Endometrial microvascular endothelial cells (primary cell): ENCODE results near the gene NFAM1. TPM values are rescaled to one million over a fixed set of nuclear protein-coding genes. Genes with fewer than 3 reads are reported as not detected.

ENCODE experiments used
- in situ Hi-C: cut with HindIII; loops from 2 replicates; pipeline ENCODE4 v1.10.0; 2017; ENCODE audit warnings: low sequenced_read_pairs, low pct_unique_long_range_greater_than_20kb; ENCODE audit errors: inconsistent ontology term
- total RNA-seq: library from RNA; depleted of rRNA; stranded (reverse); fragments of >200 nt; gene quantifications from one replicate; pipeline ENCODE4 v1.2.3, GENCODE V29; 2015; ENCODE audit errors: inconsistent ontology term

The NFAM1 gene
- total RNA-seq, 1 donor from 2014 or later, result not detected

DNA sequence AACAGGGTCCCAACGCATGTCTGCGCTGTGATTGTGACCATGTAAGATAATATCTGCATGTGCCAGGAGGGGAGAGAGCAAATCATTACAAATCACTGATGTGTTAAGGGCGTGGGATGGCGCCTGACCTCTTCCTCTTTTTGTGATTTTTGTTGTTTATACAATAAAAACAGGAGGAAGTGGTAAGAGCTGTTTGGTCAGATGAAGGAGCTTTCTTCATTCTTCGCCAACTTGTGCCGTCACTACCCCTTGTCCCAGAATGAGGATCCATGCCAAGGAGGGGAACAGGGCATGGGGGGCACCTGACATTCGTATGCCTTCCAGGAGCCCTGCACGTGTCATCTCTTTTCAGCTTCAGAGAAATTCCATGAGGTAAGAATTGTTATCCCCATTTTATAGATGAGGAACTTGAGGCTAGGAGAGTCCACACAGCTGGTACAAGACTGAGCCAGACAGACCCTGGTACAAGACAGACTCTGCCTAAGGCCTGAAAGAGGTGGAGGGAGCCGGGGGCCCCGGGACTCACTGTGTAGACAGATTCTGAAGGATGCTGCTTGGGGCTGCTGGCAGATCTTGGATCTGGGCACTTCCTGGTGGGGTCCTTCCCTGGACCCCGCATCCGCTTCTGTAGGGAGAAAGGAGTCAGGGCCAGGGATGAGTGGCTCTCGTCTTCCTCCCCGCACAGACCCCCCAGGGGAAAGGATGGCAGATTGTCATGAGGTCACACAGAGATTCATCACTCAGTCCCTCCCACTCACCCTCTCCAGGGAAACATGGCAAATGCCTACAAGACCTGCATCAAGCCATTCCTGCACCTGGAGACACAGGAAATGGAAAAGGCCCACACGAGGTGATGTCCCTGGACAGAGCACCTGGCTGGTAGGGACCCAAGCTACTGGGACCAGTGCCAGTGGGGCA is 34.6 kb downstream of the NFAM1 start:
- in situ Hi-C loops, result no loop called here

GRCh38 chr22:42396621-42397331 is 35.4 kb downstream of the NFAM1 start:
- in situ Hi-C loops, result no loop called here

DNA sequence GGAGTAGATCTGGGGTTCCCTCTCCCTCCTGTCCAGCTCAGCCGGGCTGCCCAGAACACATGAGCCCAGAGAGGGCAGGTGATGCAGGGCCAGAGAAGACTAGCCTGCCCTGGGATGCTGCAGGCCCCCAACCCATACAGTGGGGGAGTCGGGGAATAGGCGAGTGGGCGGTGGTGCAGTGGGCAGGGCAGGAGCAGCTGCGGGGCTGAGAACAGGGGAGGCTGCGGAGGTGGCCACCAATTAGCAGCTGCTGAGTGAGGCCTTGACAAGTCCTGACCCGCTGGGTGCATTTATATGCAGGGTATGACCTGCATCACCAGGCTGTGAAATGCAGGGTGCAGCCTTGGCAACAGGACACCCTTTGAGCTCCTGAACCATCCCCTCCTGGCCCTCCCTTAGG is 43.1 kb downstream of the NFAM1 start:
- in situ Hi-C loops, result no loop called here

DNA sequence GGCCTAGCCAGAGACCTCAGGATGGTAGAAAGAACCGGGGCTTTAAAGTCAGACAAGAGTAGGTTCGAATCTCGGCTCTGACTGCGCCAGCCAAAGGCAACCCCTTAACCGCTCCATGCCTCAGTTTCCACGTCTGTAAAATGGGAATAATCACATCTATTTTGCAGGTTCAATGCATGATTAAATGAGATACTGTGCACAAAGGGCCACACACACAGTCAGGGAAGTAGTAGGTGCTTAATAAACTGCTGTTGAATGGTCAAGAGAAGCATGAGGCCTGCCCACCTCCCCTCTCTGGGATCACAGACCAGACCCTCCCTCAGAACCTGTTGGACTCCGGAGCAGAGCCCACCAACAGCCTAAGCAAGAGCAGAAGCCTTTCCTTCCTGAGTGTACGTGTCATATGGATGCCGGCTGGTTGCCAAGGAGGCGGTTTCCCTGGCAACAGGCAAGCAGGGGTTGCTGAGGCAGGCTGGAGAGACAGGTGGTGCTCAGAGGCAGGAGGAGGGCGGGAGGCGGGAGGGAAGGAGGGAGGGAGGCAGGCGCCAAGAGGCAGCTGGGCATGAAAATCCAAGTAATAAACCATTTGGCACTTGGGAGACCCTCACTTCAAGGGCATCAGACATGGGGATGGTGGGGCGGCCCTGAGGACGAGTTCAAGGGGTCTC is 43.9 kb downstream of the NFAM1 start:
- in situ Hi-C loops, result no loop called here

- in situ Hi-C loops, result no loop called here
Measured at GRCh38 chr22:42387631-42388030, 44.6 kb downstream of the NFAM1 start.

DNA sequence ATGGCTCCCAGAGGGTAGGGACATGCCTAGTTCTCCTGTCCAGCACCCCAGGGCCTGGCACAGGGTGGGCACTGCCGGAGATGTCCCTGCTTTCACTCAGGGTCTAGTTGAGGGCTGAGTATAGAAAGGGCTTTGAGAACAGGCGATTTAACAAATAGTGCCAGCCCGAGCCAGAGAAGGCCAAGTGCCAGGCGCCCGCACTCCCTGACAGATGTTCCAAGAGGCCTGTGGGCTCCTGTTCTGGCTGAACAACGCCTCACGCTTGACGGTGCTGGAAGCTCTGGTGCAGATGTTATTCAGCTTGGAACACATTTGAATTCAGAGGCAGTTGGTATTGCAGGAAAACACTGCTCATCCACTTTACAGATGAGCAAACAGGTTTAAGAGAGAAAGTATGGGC is 46.5 kb downstream of the NFAM1 start:
- in situ Hi-C loops, result no loop called here

DNA sequence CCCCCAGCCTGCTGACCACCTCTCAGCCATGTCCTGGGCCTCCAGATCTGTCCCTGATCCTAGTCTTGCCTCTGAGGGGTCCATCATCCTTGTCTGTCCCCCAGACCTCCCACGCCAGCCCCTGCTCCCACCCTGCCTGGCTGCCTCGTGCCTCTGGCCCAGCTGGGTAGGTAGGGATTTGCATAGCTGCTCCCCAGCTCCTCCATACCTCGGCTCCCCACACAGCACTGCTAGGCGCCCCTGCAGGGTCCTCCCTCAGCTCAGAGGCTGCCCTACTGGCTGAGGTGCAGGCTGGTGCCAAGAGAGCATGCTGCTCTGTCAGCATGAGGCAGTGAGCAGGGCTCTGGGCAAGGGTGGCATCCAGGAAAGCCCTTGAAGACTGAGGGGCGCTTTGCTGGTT is 47.7 kb downstream of the NFAM1 start:
- in situ Hi-C loops, result no loop called here

DNA sequence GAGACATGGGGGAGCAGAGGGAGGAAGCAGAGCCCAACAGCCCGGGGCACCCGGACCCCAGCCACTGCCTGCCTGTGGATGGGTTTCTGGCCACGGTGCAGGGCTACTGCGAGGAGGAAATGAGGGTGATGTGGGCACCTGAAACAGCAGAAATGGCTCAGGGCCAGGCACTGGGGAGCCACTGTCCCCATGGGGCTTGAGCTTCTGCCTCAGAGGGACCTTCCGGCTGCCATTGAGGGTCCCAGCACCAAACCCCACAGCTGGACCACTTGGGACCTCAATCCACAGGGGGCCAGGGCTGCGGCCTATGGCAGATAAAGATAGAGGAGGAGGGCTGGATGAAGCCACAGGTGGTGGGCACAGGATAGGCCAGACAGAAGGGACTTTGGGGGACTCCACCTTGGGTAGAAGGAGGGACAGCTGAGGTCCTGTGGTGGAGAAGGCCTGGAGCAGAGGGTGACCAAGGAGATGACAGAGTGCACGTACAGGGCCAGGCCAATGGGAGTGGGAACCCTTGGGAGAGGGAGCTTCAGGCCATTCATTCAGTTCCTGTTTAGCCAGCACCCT is 48.3 kb downstream of the NFAM1 start:
- in situ Hi-C loops, result no loop called here

GRCh38 chr22:42383287-42383686 is 48.9 kb downstream of the NFAM1 start:
- in situ Hi-C loops, result no loop called here

DNA sequence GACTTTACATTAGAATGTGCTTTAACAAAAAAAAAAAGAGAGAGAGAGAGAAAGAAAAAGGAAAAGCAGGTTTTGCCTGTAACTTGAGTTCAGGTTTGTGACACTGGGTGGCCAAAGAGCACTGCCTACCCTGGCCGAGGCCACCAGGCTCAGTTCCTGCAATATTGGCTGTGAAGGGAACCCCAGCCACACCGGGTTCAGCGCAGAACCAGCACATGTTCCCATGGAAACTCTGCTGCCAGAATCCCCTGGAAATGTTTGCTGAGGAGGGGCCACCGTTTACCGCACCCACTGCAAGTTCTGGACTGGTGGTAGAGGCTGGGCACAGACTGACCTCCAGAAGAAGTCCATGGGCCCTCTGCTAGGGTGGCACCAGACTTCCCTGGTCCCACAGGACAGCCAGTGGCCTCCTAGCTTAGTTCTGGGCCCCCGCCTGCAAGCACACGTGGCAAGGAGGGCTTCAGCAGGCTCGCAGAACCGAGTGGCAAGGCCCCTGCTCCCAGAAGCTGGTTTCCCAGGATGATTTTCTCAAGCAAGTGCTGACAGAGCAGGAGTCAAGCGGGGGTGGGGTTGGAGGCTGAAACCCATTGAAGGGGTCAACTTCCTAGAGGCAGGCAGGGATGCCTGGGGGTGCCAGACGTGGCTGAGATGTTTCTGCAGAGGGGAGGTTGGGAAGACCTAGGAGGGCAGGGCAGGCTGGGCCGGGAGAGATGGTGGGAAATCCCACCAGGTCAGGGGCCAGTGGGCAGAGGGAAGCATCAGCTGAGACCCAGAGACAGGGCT is 51.2 kb downstream of the NFAM1 start:
- in situ Hi-C loops, result no loop called here

DNA sequence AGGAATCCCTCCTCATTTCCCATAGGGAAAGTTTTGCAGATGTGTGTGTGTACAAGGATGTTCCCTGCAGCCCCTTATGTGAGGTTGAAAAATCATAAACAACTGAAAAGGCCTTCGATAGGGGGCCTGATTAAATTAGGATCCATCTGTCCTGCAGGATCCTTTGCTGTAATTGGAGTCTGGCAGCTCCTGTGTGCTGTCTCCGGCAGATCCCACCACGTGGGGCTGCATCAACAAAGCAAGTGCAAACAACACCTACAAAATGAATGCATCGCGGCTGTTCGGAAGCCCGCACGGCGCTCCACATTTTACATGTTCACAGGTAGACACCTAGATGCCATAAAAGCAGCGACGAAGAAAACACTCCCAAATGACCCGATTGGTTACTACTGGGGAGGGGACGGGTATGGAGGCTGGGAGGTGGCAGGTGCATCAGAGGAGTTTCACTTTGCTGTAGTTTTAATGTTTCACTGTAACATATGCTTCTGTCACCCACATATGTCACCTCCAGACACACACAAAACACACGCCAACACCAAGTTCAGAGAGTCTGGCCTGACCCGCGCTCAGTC is 52.2 kb downstream of the NFAM1 start:
- in situ Hi-C loops, result no loop called here

DNA sequence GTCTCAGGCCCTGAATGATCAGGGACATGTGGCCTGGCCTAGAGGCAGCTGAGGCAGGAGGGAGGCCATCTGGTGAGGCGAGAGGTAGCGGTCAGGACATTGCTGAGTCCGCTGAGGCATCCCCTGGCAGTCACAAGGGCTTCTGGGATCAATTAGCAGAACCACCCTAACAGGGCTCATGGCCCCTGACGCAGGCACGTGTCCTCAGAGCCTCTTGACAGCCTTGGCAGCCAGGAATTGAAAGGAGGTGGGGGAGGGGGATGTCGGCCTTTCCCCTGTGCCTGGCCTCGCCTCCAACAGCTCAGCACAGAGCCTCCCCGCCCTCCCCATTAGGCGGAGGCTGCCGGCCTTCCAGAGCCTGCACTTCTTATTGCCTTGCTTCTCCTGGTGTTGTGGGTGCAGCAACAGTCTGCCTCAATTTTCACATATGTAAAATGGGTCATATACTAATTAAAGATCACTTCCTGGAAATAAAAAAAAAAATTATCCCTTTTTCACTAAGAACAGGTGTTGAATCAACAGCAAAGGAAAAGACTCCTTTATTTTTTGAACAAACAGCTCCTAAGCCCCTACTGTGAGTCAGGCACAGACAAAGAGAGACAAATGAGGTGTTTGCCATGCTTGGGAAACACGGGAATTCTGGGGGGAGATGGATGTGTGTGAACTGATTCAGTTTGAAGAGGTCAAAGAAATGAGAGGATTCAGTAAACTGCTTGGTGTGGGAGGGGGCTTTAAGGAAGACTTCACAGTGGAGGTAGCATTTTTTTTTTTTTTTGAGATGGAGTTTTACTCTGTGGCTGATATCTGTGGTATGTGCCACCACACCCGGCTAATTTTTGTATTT is 55.3 kb downstream of the NFAM1 start:
- in situ Hi-C loops, result no loop called here

DNA sequence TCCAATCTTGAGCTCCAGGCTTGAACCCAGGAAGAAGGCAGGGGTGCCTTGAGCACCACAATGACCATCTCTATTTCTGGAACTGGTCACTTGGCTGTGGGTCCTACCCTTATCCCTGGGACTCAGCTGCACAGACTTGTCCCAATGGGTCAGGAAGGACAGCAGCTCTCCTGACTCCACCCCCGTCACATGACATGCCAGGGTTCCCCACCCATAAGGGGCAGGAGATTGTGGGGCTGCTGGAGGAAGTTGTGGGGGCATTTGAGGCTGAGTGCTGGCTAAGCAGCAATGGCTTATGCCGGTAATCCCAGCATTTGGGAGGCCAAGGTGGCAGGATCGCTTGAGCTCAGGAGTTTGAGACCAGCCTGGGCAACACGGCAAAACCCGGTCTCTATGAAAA is 56.2 kb downstream of the NFAM1 start:
- in situ Hi-C loops, result no loop called here

GRCh38 chr22:42372976-42373375 is 59.2 kb downstream of the NFAM1 start:
- in situ Hi-C loops, result no loop called here

- in situ Hi-C loops, result no loop called here
Measured at GRCh38 chr22:42371501-42371900, 60.7 kb downstream of the NFAM1 start.

- in situ Hi-C loops, result no loop called here
Measured at GRCh38 chr22:42371099-42371498, 61.1 kb downstream of the NFAM1 start.

GRCh38 chr22:42369250-42370041 is 62.8 kb downstream of the NFAM1 start:
- in situ Hi-C loops, result no loop called here
